Measurements from ENCODE around the gene RBM41. TPM values are rescaled to one million over a fixed set of nuclear protein-coding genes. Genes with fewer than 3 reads are reported as not detected.

Gene RBM41
- total RNA-seq, 1 donor from 2014 or later: 15.5 TPM

Other genes with a start within 250 kb of the RBM41 start
- gene RIPPLY1, start 215.5 kb downstream of the RBM41 start, total RNA-seq: not detected in 2 replicates
- not detected in 2 replicates for gene CLDN2, start 198.4 kb downstream of the RBM41 start, total RNA-seq
- 4.7 and 6.2 TPM in 2 replicates for gene MORC4, start 118.6 kb downstream of the RBM41 start, total RNA-seq
- 0.54 and 1.1 TPM in 2 replicates for gene NUP62CL, start 87.6 kb upstream of the RBM41 start, total RNA-seq
- gene DNAAF6, start 87.8 kb upstream of the RBM41 start, total RNA-seq: not detected in 2 replicates